Measurements from ENCODE around the gene MAGI2. TPM values are rescaled to one million over a fixed set of nuclear protein-coding genes. Genes with fewer than 3 reads are reported as not detected.

Gene MAGI2
- total RNA-seq, 2 experiments from 2014 or later: 0.03 to 0.17 TPM

DNA sequence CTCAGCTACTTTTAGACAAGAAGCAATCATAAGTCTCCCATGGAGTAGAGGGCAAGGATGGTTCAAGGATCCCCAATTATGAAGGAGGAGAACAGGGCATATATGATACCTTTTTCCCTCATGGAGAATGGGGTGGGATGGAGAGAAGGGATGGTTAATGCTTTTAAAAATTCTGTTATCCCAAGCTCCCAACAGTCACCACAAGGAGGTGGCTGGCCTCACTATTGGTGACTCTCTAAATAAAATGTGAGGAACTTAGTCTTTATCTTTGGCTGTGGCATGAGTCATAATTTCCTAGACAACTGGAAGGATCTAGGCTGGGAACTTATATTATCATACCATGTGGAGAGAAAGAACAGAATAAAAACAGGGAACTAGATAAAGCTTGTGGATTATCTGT, 1357.9 kb downstream of the MAGI2 start:
- Histone ChIP-seq H3K36me3 (ENCODE audit: insufficient read depth, low read length) (no peaks in the 10 kb centered on the region), H3K9me3 (ENCODE audit: low read length) (no peaks in the 10 kb centered on the region), H3K4me2 (ENCODE audit: low read length) (no peak overlapping the region), H3K4me3 (ENCODE audit: low read depth, low read length, poor library complexity, severe bottlenecking) (no peak overlapping the region), H2AFZ (ENCODE audit: low read length) (no peak overlapping the region), H3K27ac (ENCODE audit: low read depth, low read length, poor library complexity, severe bottlenecking) (no peak overlapping the region), H3K4me1 (ENCODE audit: insufficient read depth, low read length, poor library complexity, severe bottlenecking) (no peaks in the 10 kb centered on the region), H3K9me2 (ENCODE audit: insufficient read depth, low read length) (no peaks in the 10 kb centered on the region), H4K20me1 (ENCODE audit: insufficient read depth, low read length) (no peaks in the 10 kb centered on the region), H3K79me2 (ENCODE audit: insufficient read depth, low read depth, low read length) (no peaks in the 10 kb centered on the region)
- POLR2A ChIA-PET: interaction anchor here (0.6 kb wide), 1 partner anchor 817 kb away, joined by 3 read pairs; no protein-coding TSS in a partner anchor
- DNase-seq (ENCODE audit: low spot score): no peak
- BruUV-seq (replicated peaks): no TSS peak
- intact Hi-C loops (cut with micrococcal nuclease; ENCODE audit: unreplicated experiment): no loop called here
- CTCF ChIA-PET (ENCODE audit: unreplicated experiment): no interaction called here
- TF ChIP-seq, protein P1, sequence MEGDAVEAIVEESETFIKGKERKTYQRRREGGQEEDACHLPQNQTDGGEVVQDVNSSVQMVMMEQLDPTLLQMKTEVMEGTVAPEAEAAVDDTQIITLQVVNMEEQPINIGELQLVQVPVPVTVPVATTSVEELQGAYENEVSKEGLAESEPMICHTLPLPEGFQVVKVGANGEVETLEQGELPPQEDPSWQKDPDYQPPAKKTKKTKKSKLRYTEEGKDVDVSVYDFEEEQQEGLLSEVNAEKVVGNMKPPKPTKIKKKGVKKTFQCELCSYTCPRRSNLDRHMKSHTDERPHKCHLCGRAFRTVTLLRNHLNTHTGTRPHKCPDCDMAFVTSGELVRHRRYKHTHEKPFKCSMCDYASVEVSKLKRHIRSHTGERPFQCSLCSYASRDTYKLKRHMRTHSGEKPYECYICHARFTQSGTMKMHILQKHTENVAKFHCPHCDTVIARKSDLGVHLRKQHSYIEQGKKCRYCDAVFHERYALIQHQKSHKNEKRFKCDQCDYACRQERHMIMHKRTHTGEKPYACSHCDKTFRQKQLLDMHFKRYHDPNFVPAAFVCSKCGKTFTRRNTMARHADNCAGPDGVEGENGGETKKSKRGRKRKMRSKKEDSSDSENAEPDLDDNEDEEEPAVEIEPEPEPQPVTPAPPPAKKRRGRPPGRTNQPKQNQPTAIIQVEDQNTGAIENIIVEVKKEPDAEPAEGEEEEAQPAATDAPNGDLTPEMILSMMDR (conservative IDR thresholded peaks at IDR 0.05; ENCODE audit: low read length): no peak
- no peak for TF ChIP-seq EZH2phosphoT487 (IDR thresholded peaks at IDR 0.05; ENCODE audit: borderline replicate concordance, low read depth, low read length)

DNA sequence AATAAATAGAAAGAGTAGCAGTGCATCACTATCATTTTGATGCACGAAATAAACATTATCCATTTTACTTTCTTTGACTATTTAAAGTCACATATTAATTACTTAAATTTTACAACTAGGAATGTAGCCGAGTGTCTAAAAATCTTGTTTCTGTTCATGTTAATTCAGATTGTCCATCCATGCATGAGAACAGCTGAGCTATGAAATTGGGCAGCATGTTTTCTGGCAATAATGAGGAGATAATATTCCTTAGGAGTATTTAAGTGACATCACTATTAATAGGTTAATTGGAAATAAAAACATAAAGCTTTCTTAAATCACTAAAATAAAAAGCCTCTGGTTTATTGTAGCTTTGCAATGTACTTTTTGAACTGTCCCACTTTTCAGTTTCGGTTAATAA, 1361.1 kb downstream of the MAGI2 start:
- H3K36me3 ChIP-seq (ENCODE audit: insufficient read depth, low read length): no peaks in the 10 kb centered on the region
- no peak overlapping the region for H2AFZ ChIP-seq (ENCODE audit: low read length)
- H3K4me2 ChIP-seq (ENCODE audit: low read length): no peak overlapping the region
- no peaks in the 10 kb centered on the region for H4K20me1 ChIP-seq (ENCODE audit: insufficient read depth, low read length)
- DNase-seq (ENCODE audit: low spot score): no peak
- intact Hi-C loops (cut with micrococcal nuclease; ENCODE audit: unreplicated experiment): no loop called here
- H3K79me2 ChIP-seq (ENCODE audit: insufficient read depth, low read depth, low read length): no peaks in the 10 kb centered on the region
- no peaks in the 10 kb centered on the region for H3K4me1 ChIP-seq (ENCODE audit: insufficient read depth, low read length, poor library complexity, severe bottlenecking)
- H3K4me3 ChIP-seq (ENCODE audit: low read depth, low read length, poor library complexity, severe bottlenecking): no peak overlapping the region
- TF ChIP-seq, protein P1 (conservative IDR thresholded peaks at IDR 0.05; ENCODE audit: low read length): no peak
- ChIA-PET POLR2A (interaction anchor here (0.6 kb wide), 1 partner anchor 520 kb away, joined by 3 read pairs; no protein-coding TSS in a partner anchor), CTCF (ENCODE audit: unreplicated experiment) (no interaction called here)
- H3K9me2 ChIP-seq (ENCODE audit: insufficient read depth, low read length): no peaks in the 10 kb centered on the region
- H3K27ac ChIP-seq (ENCODE audit: low read depth, low read length, poor library complexity, severe bottlenecking): no peak overlapping the region
- no peaks in the 10 kb centered on the region for H3K9me3 ChIP-seq (ENCODE audit: low read length)
- no TSS peak for BruUV-seq (replicated peaks)

DNA sequence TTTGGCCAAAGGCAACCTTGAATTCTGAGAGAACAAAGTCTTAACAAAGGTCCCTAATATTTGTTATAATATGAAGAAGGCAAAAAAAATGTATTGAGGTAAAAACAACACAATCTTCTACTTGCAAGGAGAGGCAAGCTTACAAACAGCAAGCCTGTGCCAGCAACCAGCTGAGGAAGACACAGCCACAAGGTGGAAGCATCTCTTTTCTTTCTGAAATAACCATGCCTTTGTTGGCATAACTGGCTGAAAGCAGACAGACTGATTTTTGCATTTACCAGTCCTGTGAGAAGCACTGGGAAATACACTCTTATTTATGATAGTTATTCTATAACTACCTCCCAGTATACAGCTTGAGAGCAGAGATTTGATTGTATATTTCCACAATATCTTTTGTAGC, 1362.9 kb downstream of the MAGI2 start:
- DNase-seq (ENCODE audit: low spot score): peak; percentile 3
- H3K4me2 ChIP-seq (ENCODE audit: low read length): no peak overlapping the region
- no peak overlapping the region for H2AFZ ChIP-seq (ENCODE audit: low read length)
- intact Hi-C loops (cut with micrococcal nuclease; ENCODE audit: unreplicated experiment): no loop called here
- no peaks in the 10 kb centered on the region for H3K9me2 ChIP-seq (ENCODE audit: insufficient read depth, low read length)
- no peak for TF ChIP-seq EZH2phosphoT487 (IDR thresholded peaks at IDR 0.05; ENCODE audit: borderline replicate concordance, low read depth, low read length)
- TF ChIP-seq, protein P1 (conservative IDR thresholded peaks at IDR 0.05; ENCODE audit: low read length): no peak; the same call in 1 of the 2 replicates
- H3K27ac ChIP-seq (ENCODE audit: low read depth, low read length, poor library complexity, severe bottlenecking): no peak overlapping the region
- ChIA-PET POLR2A (interaction anchor here (0.5 to 0.7 kb wide), 2 partner anchors 359 to 489 kb away, joined by 3 to 4 read pairs; no protein-coding TSS in a partner anchor), CTCF (ENCODE audit: unreplicated experiment) (no interaction called here)
- no peaks in the 10 kb centered on the region for H3K9me3 ChIP-seq (ENCODE audit: low read length)
- no peaks in the 10 kb centered on the region for H3K79me2 ChIP-seq (ENCODE audit: insufficient read depth, low read depth, low read length)
- H3K4me3 ChIP-seq (ENCODE audit: low read depth, low read length, poor library complexity, severe bottlenecking): no peak overlapping the region
- H3K4me1 ChIP-seq (ENCODE audit: insufficient read depth, low read length, poor library complexity, severe bottlenecking): no peaks in the 10 kb centered on the region
- BruUV-seq (replicated peaks): no TSS peak
- H3K36me3 ChIP-seq (ENCODE audit: insufficient read depth, low read length): no peaks in the 10 kb centered on the region
- no peaks in the 10 kb centered on the region for H4K20me1 ChIP-seq (ENCODE audit: insufficient read depth, low read length)
